Endothelial cell of umbilical vein (primary cell): Measurements from ENCODE around the gene ARHGEF11.
"Not testable (repeated sequence)": the region's sequence is repeated elsewhere in the genome, so short reads cannot be mapped to it uniquely, and the experiment has no call there.

Source experiments
- CTCF ChIP-seq, 2 donors: IDR thresholded peaks; 1 replicate in 1 of 2; 2 replicates in 1 of 2; pipeline ENCODE4 v1.5.1; 2011; ENCODE audit warnings: low read length in 2 of 2, mild to moderate bottlenecking in 2 of 2, moderate library complexity in 2 of 2, control low read depth in 1 of 2, inconsistent platforms in 1 of 2, low read depth in 1 of 2; ENCODE audit not compliant: insufficient read depth in 1 of 2; ENCODE audit errors: extremely low read depth in 1 of 2
- EZH2 ChIP-seq: IDR thresholded peaks from 2 replicates; pipeline ENCODE4 v1.6.1; 2012; ENCODE audit warnings: borderline replicate concordance, low read depth, mild to moderate bottlenecking, moderate library complexity, low read length, inconsistent platforms; ENCODE audit not compliant: severe bottlenecking
- JUN ChIP-seq: IDR thresholded peaks from 2 replicates; pipeline ENCODE4 v1.6.1; 2011; ENCODE audit warnings: borderline replicate concordance, low read depth; ENCODE audit not compliant: insufficient read length, insufficient read depth
- MAX ChIP-seq: IDR thresholded peaks from 2 replicates; pipeline ENCODE4 v1.6.1; 2011; ENCODE audit not compliant: insufficient read depth, insufficient read length
- POLR2A ChIP-seq: IDR thresholded peaks from 2 replicates; pipeline ENCODE4 v1.6.1; 2012; ENCODE audit warnings: low read depth, mild to moderate bottlenecking, control low read depth, low read length

- not testable (repeated sequence) for TF ChIP-seq EZH2; CTCF (IDR thresholded peaks at IDR 0.05; ENCODE audit: extremely low read depth in 1 of 2, insufficient read depth in 1 of 2, low read depth in 1 of 2, low read length in 2 of 2); MAX; JUN; POLR2A
Observed at GRCh38 chr1:156926695-156927094, 118.8 kb downstream of the ARHGEF11 start.
